Right cardiac atrium (tissue), 5 donors: ENCODE data around the gene CUBN. TPM values are rescaled to one million over a fixed set of nuclear protein-coding genes. Genes with fewer than 3 reads are reported as not detected.

Source experiments
- ATAC-seq, 2 donors: fragments of 200-7000 bp; cut with Tn5 transposase; one replicate each; pipeline versions ENCODE4 v1.8.0 to v1.9.1; 2020; ENCODE audit warnings: moderate library complexity in 2 of 2, mild to moderate bottlenecking in 1 of 2
- DNase-seq, 3 donors: peaks; one replicate each; pipeline ENCODE4 v3.0.0-alpha.2; 2020
- H3K27ac ChIP-seq: one replicate; pipeline ENCODE4 v1.5.1; 2013; ENCODE audit warnings: mild to moderate bottlenecking, low read length, control low read depth, moderate library complexity
- H3K27me3 ChIP-seq: one replicate; pipeline ENCODE4 v1.6.1; 2013; ENCODE audit not compliant: control insufficient read depth, insufficient read depth
- H3K4me1 ChIP-seq: one replicate; pipeline ENCODE4 v1.6.1; 2013; ENCODE audit warnings: low read length; ENCODE audit not compliant: control insufficient read depth, insufficient read depth
- H3K4me3 ChIP-seq: one replicate; pipeline ENCODE4 v1.5.1; 2013; ENCODE audit warnings: low read length, control low read depth
- H3K9me3 ChIP-seq: one replicate; pipeline ENCODE4 v1.6.1; 2013; ENCODE audit warnings: low read length; ENCODE audit not compliant: control insufficient read depth
- whole genome bisulfite sequencing: extraction: QIAGEN DNeasy Blood & Tissue Kit; methylation state at CpG from one replicate; pipeline ENCODE4 v1.1.7; 2013; 5-methylcytosine and 5-hydroxymethylcytosine counted together
- intact Hi-C, 4 donors: fragments of 100-400 bp; cut with DNase I; formaldehyde crosslinking; loops; one replicate each; pipeline versions ENCODE4 v1.11.0 to v1.14.0; 2022 to 2023
- polyA plus RNA-seq: library from polyadenylated mRNA; stranded (reverse); fragments of 200-250 nt; gene quantifications from one replicate; pipeline ENCODE4 v1.2.3, GENCODE V29; 2013
- total RNA-seq, 4 donors: library from RNA; stranded (reverse); fragmentation: NEBNext Ultra II Directional; extraction: Animal tissue kit (Norgen Biotek cat#: 25700); gene quantifications; one replicate each; pipeline ENCODE4 v1.2.1, GENCODE V29; 2021
- donor health status: healthy with polysubstance abuse.
- donor health status: DM: no; HTN: yes; CAD: no.
- donor health status: DM: no; HTN: no; CAD: no.
- donor health status: DM: no; HTN: yes; CAD: no; lungs with severe emphysema.
- donor health status: DM: yes; HTN: yes; CAD: no.

The CUBN gene
- total and polyA plus RNA-seq, 5 donors = 0.41 to 1.3 (median 0.91) TPM

DNA sequence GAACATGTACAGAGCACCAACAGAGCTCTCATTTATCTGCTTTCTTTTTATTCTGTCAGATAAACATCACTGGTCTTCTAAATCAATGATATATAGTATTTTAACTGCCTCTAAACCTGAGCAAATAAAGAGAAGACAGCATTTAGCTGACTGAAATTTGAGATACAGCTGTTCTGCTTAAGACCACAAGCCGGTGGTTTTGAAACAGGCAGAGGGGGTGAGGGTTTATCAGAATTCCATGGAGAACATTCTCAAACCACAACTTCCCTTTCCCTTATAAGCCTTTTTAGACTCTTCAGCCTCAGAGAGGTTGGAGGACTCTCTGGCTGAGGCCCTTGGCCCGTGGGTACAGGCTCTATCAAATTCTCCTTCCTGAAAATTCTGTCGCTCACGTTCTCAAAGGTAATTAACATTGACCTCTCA lies 225.0 kb downstream of the CUBN start:
- H3K27ac ChIP-seq = no peak overlapping the region
- ATAC-seq = peak; percentile 39 to 59
- no peak overlapping the region for H3K4me3 ChIP-seq
- H3K4me1 ChIP-seq = no peaks in the 10 kb centered on the region
- H3K27me3 ChIP-seq = no peaks in the 10 kb centered on the region
- no peaks in the 10 kb centered on the region for H3K9me3 ChIP-seq
- WGBS = 61% methylated on average over 4 of the region's 4 CpGs
- no peak for DNase-seq
- intact Hi-C loops = no loop called here

DNA sequence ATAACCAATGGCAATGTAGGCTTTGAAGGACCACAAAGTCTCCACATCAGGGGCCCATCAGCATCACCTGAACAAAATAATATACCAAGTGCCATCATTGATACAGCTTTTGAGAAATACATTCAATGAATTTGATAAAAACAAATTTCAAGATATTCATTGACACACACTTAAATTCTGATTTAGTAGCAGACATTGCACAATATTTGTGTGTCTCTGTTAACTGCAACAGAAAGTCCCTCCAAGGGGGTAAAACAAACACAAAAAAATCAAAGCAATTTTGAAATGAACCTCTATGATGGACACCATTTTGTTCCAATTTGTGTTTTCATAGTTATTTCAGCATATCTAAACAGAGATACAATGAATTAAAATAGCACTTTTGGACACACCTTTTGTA lies 225.6 kb downstream of the CUBN start:
- intact Hi-C loops = no loop called here
- H3K27ac ChIP-seq = no peak overlapping the region

DNA sequence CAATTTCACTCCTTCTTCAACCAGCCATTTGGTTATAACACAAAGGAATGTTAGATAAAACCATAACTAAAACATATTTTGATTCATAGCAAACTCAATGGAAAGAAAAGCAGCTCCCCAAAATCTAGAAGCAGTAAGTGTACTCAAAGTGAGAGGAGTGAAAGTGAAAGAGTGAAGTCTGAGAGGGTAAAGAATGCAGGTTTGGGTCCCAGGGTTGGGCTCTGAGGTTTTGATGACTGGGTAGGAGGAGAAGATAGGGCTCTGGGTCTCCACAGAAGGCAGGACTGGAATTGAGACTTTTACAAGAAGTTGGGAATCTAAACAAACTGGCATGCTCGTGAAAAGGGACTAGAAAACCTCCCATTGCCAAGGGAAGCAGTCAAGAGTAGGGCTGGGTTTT lies 227.0 kb downstream of the CUBN start:
- Histone ChIP-seq H3K9me3 (no peaks in the 10 kb centered on the region), H3K4me1 (no peaks in the 10 kb centered on the region), H3K27ac (no peak overlapping the region), H3K27me3 (no peaks in the 10 kb centered on the region), H3K4me3 (no peak overlapping the region)
- WGBS = 94% methylated on average over 1 of the region's 1 CpG
- ATAC-seq (no peak), DNase-seq (no peak)
- intact Hi-C loops = no loop called here

More for the DNA sequence above, 225.6 kb downstream of the CUBN start:
- Histone ChIP-seq H3K4me3 (no peak overlapping the region), H3K27me3 (no peaks in the 10 kb centered on the region), H3K9me3 (no peaks in the 10 kb centered on the region), H3K4me1 (no peaks in the 10 kb centered on the region)
- no peak for DNase-seq
- no peak for ATAC-seq

DNA sequence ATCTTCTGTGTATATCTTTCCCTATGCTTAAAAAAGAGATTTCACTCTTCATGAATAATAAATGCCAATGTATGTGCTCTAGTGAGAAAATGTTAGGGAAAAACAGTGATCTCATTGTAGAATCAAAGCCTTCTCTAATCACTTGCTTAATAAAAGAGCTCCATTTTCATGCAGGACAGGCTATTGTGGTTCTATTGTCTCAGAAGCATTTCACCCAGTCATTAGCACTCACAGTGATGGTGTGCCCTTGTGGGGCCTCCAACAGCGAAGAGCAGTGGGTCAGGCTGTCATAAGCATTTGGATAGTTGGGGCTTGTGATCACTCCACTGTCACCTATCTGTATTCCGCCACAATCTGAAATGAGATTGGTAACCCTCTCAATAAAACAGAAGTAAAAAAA lies 228.5 kb downstream of the CUBN start:
- Histone ChIP-seq H3K9me3 (no peaks in the 10 kb centered on the region), H3K4me3 (no peak overlapping the region), H3K27ac (no peak overlapping the region), H3K27me3 (no peaks in the 10 kb centered on the region), H3K4me1 (no peaks in the 10 kb centered on the region)
- WGBS = 49% methylated on average over 2 of the region's 2 CpGs
- no peak for DNase-seq
- intact Hi-C loops = no loop called here
- no peak for ATAC-seq

DNA sequence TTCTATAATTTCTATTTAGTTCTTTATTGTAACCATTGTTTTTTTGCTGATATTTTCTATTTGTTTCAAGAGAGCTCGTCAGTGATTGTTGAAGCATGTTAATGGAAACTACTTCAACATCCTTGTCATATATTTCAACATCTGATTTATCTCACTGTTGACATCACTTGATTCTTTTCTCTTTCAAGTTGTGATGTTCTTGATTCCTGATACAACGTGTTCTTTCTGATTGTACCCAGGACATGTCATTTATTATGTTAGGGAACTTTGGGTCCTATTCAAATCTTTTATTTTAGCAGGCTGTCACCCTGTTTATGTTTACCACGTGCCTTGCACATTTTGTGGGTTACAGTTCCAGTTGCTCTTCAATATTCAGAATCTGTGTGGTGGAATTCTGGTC lies 232.6 kb downstream of the CUBN start:
- ATAC-seq = no peak
- no peaks in the 10 kb centered on the region for H3K27me3 ChIP-seq
- H3K4me3 ChIP-seq = no peak overlapping the region
- no peaks in the 10 kb centered on the region for H3K9me3 ChIP-seq
- no peak overlapping the region for H3K27ac ChIP-seq
- H3K4me1 ChIP-seq = no peaks in the 10 kb centered on the region
- 89% methylated on average over 3 of the region's 3 CpGs for whole genome bisulfite sequencing
- intact Hi-C loops = no loop called here
- no peak for DNase-seq

DNA sequence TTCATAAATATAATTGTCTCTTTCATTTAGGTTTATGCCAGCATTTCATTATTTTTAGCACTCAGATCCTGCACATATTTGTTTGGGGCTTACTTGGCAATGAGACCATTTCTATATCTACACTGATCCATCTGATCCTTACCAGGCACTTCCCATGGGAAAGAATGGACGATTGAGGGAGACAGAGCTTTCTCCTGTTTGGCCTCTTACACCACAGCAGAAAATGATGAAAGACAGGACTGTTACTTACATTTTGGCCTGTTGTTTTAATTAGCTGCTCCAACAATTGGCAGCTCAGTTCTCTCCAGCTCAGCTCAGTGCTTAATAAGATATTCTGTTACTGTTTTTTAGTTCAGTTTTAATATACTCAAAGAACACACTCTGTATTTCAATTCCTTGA lies 234.8 kb downstream of the CUBN start:
- no peak overlapping the region for H3K4me3 ChIP-seq
- H3K27ac ChIP-seq = no peak overlapping the region
- DNase-seq (no peak), ATAC-seq (no peak)
- H3K9me3 ChIP-seq = no peaks in the 10 kb centered on the region
- intact Hi-C loops = loop anchor here in 1 of 4 donors (5.0 kb wide), 1 partner anchor 337 kb away; no protein-coding TSS in a partner anchor
- H3K4me1 ChIP-seq = no peaks in the 10 kb centered on the region
- no peaks in the 10 kb centered on the region for H3K27me3 ChIP-seq
- 15% methylated on average over 1 of the region's 1 CpG for WGBS

DNA sequence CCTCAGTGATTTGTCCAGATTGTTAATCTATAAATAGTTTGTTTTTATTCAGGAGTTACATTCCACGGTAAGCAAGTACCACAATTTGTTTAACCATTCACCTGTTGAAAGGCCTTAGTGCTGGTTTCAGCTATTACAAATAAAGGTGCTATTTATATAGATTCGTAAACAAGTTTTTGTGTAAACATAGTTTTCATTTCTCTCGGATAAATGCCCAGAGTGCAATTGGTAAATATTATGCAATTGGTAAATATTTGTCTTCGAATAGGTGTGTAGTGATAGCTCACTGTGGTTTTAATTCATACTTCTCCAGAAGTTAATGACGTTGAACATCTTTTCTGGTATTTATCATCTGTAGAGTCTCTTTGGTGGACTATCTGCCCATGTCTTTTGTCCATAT lies 235.9 kb downstream of the CUBN start:
- DNase-seq = no peak
- Histone ChIP-seq H3K4me3 (no peak overlapping the region), H3K4me1 (no peaks in the 10 kb centered on the region), H3K9me3 (no peaks in the 10 kb centered on the region), H3K27ac (no peak overlapping the region), H3K27me3 (no peaks in the 10 kb centered on the region)
- intact Hi-C loops = loop anchor here in 1 of 4 donors (5.0 kb wide), 1 partner anchor 339 kb away; no protein-coding TSS in a partner anchor
- WGBS = 73% methylated on average over 5 of the region's 5 CpGs
- ATAC-seq = no peak

DNA sequence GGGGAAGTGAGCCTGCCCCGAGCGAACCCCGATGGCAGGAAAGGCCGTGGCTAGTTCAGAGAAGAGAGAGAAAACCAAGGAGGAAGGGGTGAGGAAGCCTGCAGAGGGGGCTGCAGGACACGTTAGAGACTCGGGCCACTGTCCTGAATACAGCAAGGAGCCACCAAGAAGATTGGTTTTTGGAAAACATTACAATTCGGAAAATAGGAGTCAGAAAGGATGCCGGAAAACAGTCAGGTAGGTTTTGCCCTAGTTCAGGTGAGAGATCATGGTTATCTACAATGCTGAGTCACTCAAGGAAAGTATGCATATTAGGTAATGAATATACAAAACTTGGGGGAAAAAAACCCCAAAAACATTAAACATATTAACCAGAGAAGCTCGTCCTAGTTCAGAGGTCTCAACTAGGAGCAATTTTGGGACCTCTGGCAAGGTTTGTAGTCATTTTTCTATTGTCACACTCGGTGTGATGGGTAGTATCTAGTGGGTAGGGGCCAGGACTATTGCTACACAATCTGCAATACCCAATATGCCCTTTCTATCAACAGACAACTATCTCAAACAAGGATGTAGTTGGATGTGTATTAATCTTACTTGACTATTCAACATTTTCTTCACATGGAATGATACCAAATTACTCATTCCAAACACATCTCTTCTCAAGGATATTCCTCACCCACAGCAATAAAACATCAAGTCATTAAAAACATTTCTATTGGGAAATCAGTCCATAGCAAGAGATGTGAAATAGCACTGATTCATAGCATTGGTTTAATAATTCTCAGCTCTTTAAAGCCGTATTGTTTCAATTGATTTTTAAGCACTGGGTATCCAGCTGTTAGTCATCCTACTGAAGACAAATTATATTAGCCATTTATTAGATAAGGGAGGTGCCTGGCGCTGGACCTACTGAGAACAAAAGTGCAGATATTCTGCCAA lies 238.0 kb downstream of the CUBN start:
- peak; percentile 70 to 91 (median 84) for DNase-seq
- intact Hi-C loops = loop anchor here in 1 of 4 donors (5.0 kb wide), 1 partner anchor 341 kb away; no protein-coding TSS in a partner anchor
- Histone ChIP-seq H3K4me3 (no peak overlapping the region), H3K27ac (no peak overlapping the region), H3K4me1 (no peaks in the 10 kb centered on the region), H3K27me3 (no peaks in the 10 kb centered on the region), H3K9me3 (no peaks in the 10 kb centered on the region)
- ATAC-seq = peak; percentile 94 to 97
- 22% methylated on average over 12 of the region's 12 CpGs for WGBS

DNA sequence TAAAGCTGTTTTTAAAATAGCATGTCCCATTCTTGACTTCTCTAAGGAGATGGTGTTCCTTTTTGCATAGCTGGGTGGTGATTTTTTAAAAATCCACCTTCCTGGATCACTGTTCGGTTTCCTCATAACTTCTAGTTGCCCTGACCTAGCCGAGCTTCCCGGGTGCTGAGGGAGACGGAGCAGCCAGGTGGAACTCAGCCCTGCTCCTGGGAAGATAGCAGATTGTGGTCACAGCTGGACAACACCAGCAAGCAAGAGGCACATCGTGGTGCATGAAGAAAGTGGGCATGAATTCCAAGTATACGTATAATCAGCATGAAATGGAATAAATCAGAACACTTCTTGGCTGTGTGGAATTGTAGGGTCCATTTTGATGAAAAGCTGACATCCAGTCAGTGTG lies 238.9 kb downstream of the CUBN start:
- no peak overlapping the region for H3K27ac ChIP-seq
- 82% methylated on average over 6 of the region's 6 CpGs for WGBS
- DNase-seq (no peak), ATAC-seq (no peak)
- no peaks in the 10 kb centered on the region for H3K9me3 ChIP-seq
- no peak overlapping the region for H3K4me3 ChIP-seq
- H3K27me3 ChIP-seq = no peaks in the 10 kb centered on the region
- intact Hi-C loops = loop anchor here in 1 of 4 donors (5.0 kb wide), 1 partner anchor 342 kb away; no protein-coding TSS in a partner anchor
- H3K4me1 ChIP-seq = no peaks in the 10 kb centered on the region

DNA sequence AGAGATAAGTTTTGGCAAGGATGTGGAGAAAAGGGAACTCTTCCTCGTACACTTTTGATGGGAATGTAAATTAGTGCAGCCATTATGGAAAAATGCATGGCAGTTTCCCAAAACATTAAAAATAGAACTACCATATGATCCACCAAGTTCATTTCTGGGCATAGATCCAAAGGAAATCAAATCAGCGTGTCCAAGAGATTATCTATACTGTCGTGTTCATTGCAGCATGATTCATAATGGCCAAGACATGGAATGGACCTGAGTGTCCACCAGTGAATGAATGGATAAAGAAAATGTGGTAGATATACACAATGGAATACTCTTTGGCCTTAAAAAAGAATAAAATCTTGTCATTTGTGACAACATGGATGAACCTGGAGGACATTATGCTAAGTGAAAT lies 242.0 kb downstream of the CUBN start:
- H3K9me3 ChIP-seq = no peaks in the 10 kb centered on the region

DNA sequence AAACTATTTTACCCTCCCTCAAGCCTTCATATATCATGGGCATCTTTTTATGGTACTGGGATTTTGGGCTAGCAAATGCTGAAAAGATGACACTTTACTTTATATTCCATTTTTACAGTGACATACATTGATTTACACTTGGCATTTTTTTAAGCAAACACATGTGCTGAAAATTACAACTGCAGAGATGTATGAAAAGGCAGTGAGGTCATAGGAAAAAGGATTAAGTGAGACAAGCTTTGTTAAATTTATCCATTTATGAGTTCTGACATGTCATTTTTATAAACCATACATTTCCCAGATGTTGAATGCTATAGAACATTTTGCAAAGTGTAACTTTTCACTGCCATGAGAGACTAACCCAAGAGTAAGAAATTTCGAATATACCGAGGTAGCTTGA lies 243.6 kb downstream of the CUBN start:
- Histone ChIP-seq H3K9me3 (no peaks in the 10 kb centered on the region), H3K27me3 (no peaks in the 10 kb centered on the region), H3K4me1 (no peaks in the 10 kb centered on the region), H3K27ac (no peak overlapping the region), H3K4me3 (no peak overlapping the region)
- ATAC-seq (no peak), DNase-seq (no peak)
- WGBS = 83% methylated on average over 2 of the region's 2 CpGs
- intact Hi-C loops = no loop called here

More for the DNA sequence above, 242.0 kb downstream of the CUBN start:
- no peak for DNase-seq
- intact Hi-C loops = no loop called here
- Histone ChIP-seq H3K27ac (no peak overlapping the region), H3K4me1 (no peaks in the 10 kb centered on the region), H3K27me3 (no peaks in the 10 kb centered on the region), H3K4me3 (no peak overlapping the region)
- 23% methylated on average over 3 of the region's 3 CpGs for WGBS
- no peak for ATAC-seq
